H1 (cell line): ENCODE data around the gene NDUFAF8. TPM values are rescaled to one million over a fixed set of nuclear protein-coding genes. Genes with fewer than 3 reads are reported as not detected.

Experiments used
- CTCF ChIA-PET: fragments of 300-600 bp; sonication (Branson Sonifier 250); formaldehyde crosslinking; loops from one replicate; lab custom pipeline; 2021; ENCODE audit not compliant: partially characterized antibody; lab: Charles Lee
- POLR2A ChIA-PET: fragments of 300-600 bp; sonication (Branson Sonifier 250); formaldehyde crosslinking; loops from one replicate; lab custom pipeline; 2021; ENCODE audit warnings: inconsistent platforms; ENCODE audit not compliant: partially characterized antibody; lab: Charles Lee
- DNase-seq, 2 experiments: peaks; one replicate each; pipeline versions ENCODE4 v3.0.0 to v3.0.0-alpha.2; 2010 to 2022; ENCODE audit warnings: low spot score in 2 of 2, low read depth in 1 of 2, mixed read lengths in 1 of 2
- FAIRE-seq: peaks from 2 replicates; lab custom pipeline; 2011; peaks lifted over from hg19 to GRCh38; lab: Jason Lieb, UNC
- H2AFZ ChIP-seq: 2 replicates; pipeline ENCODE4 v1.8.1; 2012; ENCODE audit warnings: low read length, inconsistent platforms
- H2AK5ac ChIP-seq: 2 replicates; pipeline ENCODE4 v1.6.1; 2013; ENCODE audit warnings: low read depth, low read length
- H2BK120ac ChIP-seq: replicated peaks from 2 replicates; pipeline ENCODE3; 2013; ENCODE audit warnings: low read depth, low read length, inconsistent platforms
- H2BK12ac ChIP-seq: 2 replicates; pipeline ENCODE4 v1.6.1; 2013; ENCODE audit warnings: low read depth, low read length
- H2BK15ac ChIP-seq: 2 replicates; pipeline ENCODE4 v1.6.1; 2013; ENCODE audit warnings: low read length
- H2BK20ac ChIP-seq: 2 replicates; pipeline ENCODE4 v1.6.1; 2013; ENCODE audit warnings: low read length
- H2BK5ac ChIP-seq: 2 replicates; pipeline ENCODE4 v1.6.1; 2013; ENCODE audit warnings: low read depth, low read length
- H3K14ac ChIP-seq: 2 replicates; pipeline ENCODE4 v1.6.1; 2013; ENCODE audit warnings: inconsistent platforms; ENCODE audit not compliant: insufficient read length
- H3K18ac ChIP-seq: 2 replicates; pipeline ENCODE4 v1.6.1; 2013; ENCODE audit warnings: low read length; ENCODE audit errors: extremely low read depth
- H3K23ac ChIP-seq: 2 replicates; pipeline ENCODE4 v1.6.1; 2013; ENCODE audit warnings: inconsistent platforms; ENCODE audit not compliant: insufficient read length
- H3K23me2 ChIP-seq: 2 replicates; pipeline ENCODE4 v1.6.1; 2013; ENCODE audit warnings: low read depth, low read length
- H3K27ac ChIP-seq: 2 replicates; pipeline ENCODE4 v1.6.1; 2011; ENCODE audit warnings: low read depth, low read length, inconsistent platforms
- H3K27me3 ChIP-seq, 4 experiments: replicated peaks in 1 of 4; 1 replicate in 1 of 4; 2 replicates in 3 of 4; pipeline versions ENCODE4 v1.6.1 to v1.8.1; 2011 to 2013; ENCODE audit warnings: low read length in 3 of 4, mild to moderate bottlenecking in 3 of 4, inconsistent platforms in 2 of 4, mixed read lengths in 2 of 4, moderate library complexity in 1 of 4; ENCODE audit not compliant: control insufficient read depth in 3 of 4, insufficient read depth in 3 of 4; ENCODE audit errors: extremely low read depth in 1 of 4
- H3K36me3 ChIP-seq, 4 experiments: 2 replicates each; pipeline versions ENCODE4 v1.6.1 to v1.8.1; 2011 to 2013; ENCODE audit warnings: mild to moderate bottlenecking in 4 of 4, low read length in 3 of 4, moderate library complexity in 2 of 4, control low read depth in 1 of 4, inconsistent platforms in 1 of 4; ENCODE audit not compliant: insufficient read depth in 4 of 4, control insufficient read depth in 2 of 4
- H3K4ac ChIP-seq: replicated peaks from 2 replicates; pipeline ENCODE3; 2013; ENCODE audit warnings: low read length, low read depth, mixed read lengths, inconsistent platforms; ENCODE audit not compliant: insufficient read length
- H3K4me1 ChIP-seq, 4 experiments: replicated peaks in 1 of 4; 1 replicate in 1 of 4; 2 replicates in 3 of 4; pipeline versions ENCODE4 v1.6.1 to v1.8.1; 2011 to 2013; ENCODE audit warnings: low read length in 3 of 4, inconsistent platforms in 2 of 4, mixed read lengths in 1 of 4; ENCODE audit not compliant: insufficient read depth in 4 of 4, control insufficient read depth in 3 of 4
- H3K4me2 ChIP-seq, 2 experiments: 2 replicates each; pipeline versions ENCODE4 v1.6.1 to v1.8.1; 2011 to 2013; ENCODE audit warnings: low read depth in 2 of 2, low read length in 2 of 2, control low read depth in 1 of 2, inconsistent platforms in 1 of 2, mild to moderate bottlenecking in 1 of 2; ENCODE audit not compliant: insufficient read depth in 1 of 2
- H3K4me3 ChIP-seq, 4 experiments: fragments of 200-600, 300-600 bp in 1 of 4; sonication (generic), shearing (Covaris generic), sonication (Bioruptor Twin) in 1 of 4; 2 replicates each; pipeline versions ENCODE4 v1.5.1 to v1.8.1; 2011 to 2016; ENCODE audit warnings: low read length in 4 of 4, low read depth in 3 of 4, control low read depth in 2 of 4, inconsistent platforms in 2 of 4, mild to moderate bottlenecking in 2 of 4, mixed read lengths in 1 of 4, moderate library complexity in 1 of 4; ENCODE audit not compliant: insufficient read depth in 2 of 4; ENCODE audit errors: extremely low read depth in 1 of 4
- H3K56ac ChIP-seq: replicated peaks from 2 replicates; pipeline ENCODE3; 2013; ENCODE audit warnings: low read depth, mild to moderate bottlenecking, mixed read lengths, low read length, inconsistent platforms; ENCODE audit not compliant: insufficient read length
- H3K79me1 ChIP-seq: 2 replicates; pipeline ENCODE4 v1.6.1; 2013; ENCODE audit warnings: low read depth, low read length, control low read depth
- H3K79me2 ChIP-seq, 2 experiments: 2 replicates each; pipeline versions ENCODE4 v1.6.1 to v1.8.1; 2012 to 2013; ENCODE audit warnings: low read length in 2 of 2, mild to moderate bottlenecking in 2 of 2, inconsistent platforms in 1 of 2; ENCODE audit not compliant: insufficient read depth in 2 of 2, control insufficient read depth in 1 of 2
- H3K9ac ChIP-seq, 4 experiments: replicated peaks in 1 of 4; 1 replicate in 1 of 4; 2 replicates in 3 of 4; pipeline versions ENCODE4 v1.6.1 to v1.8.1; 2011 to 2013; ENCODE audit warnings: low read depth in 3 of 4, low read length in 3 of 4, control low read depth in 2 of 4, mild to moderate bottlenecking in 2 of 4, moderate library complexity in 2 of 4, inconsistent platforms in 1 of 4; ENCODE audit errors: extremely low read depth in 1 of 4
- H3K9me3 ChIP-seq, 2 experiments: 2 replicates each; pipeline versions ENCODE4 v1.6.1 to v1.8.1; 2012 to 2013; ENCODE audit warnings: mild to moderate bottlenecking in 2 of 2, moderate library complexity in 2 of 2, control low read depth in 1 of 2, inconsistent platforms in 1 of 2, low read depth in 1 of 2, low read length in 1 of 2, mixed read lengths in 1 of 2; ENCODE audit not compliant: insufficient read depth in 2 of 2
- H4K20me1 ChIP-seq, 2 experiments: replicated peaks in 1 of 2; 2 replicates each; pipeline versions ENCODE3 to v1.8.1; 2011 to 2013; ENCODE audit warnings: inconsistent platforms in 2 of 2, low read length in 2 of 2, mild to moderate bottlenecking in 1 of 2; ENCODE audit not compliant: insufficient read depth in 2 of 2, control insufficient read depth in 1 of 2
- H4K5ac ChIP-seq: 2 replicates; pipeline ENCODE4 v1.6.1; 2013; ENCODE audit warnings: low read length, low read depth, mixed read lengths, inconsistent platforms; ENCODE audit not compliant: insufficient read length
- H4K8ac ChIP-seq: 2 replicates; pipeline ENCODE4 v1.8.0; 2013; ENCODE audit warnings: mild to moderate bottlenecking, moderate library complexity, low read length, inconsistent platforms; ENCODE audit not compliant: insufficient read depth; ENCODE audit errors: extremely low read depth
- H4K91ac ChIP-seq: replicated peaks from 2 replicates; pipeline ENCODE3; 2013; ENCODE audit warnings: low read length, mixed read lengths, inconsistent platforms; ENCODE audit not compliant: insufficient read length
- ASH2L ChIP-seq: fragments of 200-600, 300-600 bp; sonication (generic); IDR thresholded peaks from one replicate; pipeline ENCODE4 v1.7.1; 2017; ENCODE audit warnings: low read length
- CREB1 ChIP-seq: IDR thresholded peaks from 2 replicates; pipeline ENCODE4 v1.6.1; 2012; ENCODE audit warnings: inconsistent platforms
- RAD21 ChIP-seq, 2 experiments: IDR thresholded peaks in 1 of 2; conservative IDR thresholded peaks in 1 of 2; 2 replicates each; pipeline ENCODE4 v1.6.1; 2011; ENCODE audit warnings: low read depth in 2 of 2, low read length in 2 of 2, improper control_type of control experiment in 1 of 2, inconsistent platforms in 1 of 2, mild to moderate bottlenecking in 1 of 2, moderate library complexity in 1 of 2
- RFX5 ChIP-seq: IDR thresholded peaks from 2 replicates; pipeline ENCODE4 v1.6.1; 2011; ENCODE audit warnings: low read depth, low read length, improper control_type of control experiment, borderline replicate concordance
- RXRA ChIP-seq: IDR thresholded peaks from 2 replicates; pipeline ENCODE4 v1.6.1; 2011; ENCODE audit warnings: low read depth, mild to moderate bottlenecking, low read length, moderate library complexity; ENCODE audit not compliant: insufficient read depth
- SAP30 ChIP-seq: fragments of 300-600 bp; sonication (generic); IDR thresholded peaks from 2 replicates; pipeline ENCODE4 v1.7.1; 2012; ENCODE audit warnings: low read length, moderate library complexity, mild to moderate bottlenecking, inconsistent platforms; ENCODE audit not compliant: insufficient read depth, insufficient replicate concordance
- TAF7 ChIP-seq: optimal IDR thresholded peaks from 2 replicates; pipeline ENCODE3; 2011; ENCODE audit warnings: low read depth, mild to moderate bottlenecking, inconsistent platforms, low read length, moderate library complexity, borderline replicate concordance
- TEAD4 ChIP-seq: IDR thresholded peaks from 2 replicates; pipeline ENCODE4 v1.6.1; 2012; ENCODE audit warnings: low read depth, low read length, inconsistent platforms, mixed read lengths
- WGBS, 2 experiments: shearing (Covaris generic) in 1 of 2; methylation state at CpG; one replicate each; pipeline versions ENCODE4 v1.1.6 to v1.1.7; 2013 to 2015; ENCODE audit warnings: low lambda C conversion rate in 2 of 2, mixed read lengths in 2 of 2, inconsistent platforms in 1 of 2, low coverage in 1 of 2, missing lambda C conversion rate in 1 of 2; ENCODE audit not compliant: insufficient replicate concordance in 2 of 2, insufficient coverage in 1 of 2, insufficient read length in 1 of 2; ENCODE audit errors: extremely low coverage in 1 of 2, missing lambda C conversion rate in 1 of 2; 5-methylcytosine and 5-hydroxymethylcytosine counted together
- polyA plus RNA-seq, 7 experiments: library from polyadenylated mRNA; depleted of rRNA in 3 of 7; stranded (reverse) in 5 of 7; unstranded in 2 of 7; fragments of >200 nt in 5 of 7; fragments of 200-250 nt in 2 of 7; gene quantifications; 1 replicate in 5 of 7; 2 replicates in 1 of 7; 4 replicates in 1 of 7; pipeline versions ENCODE4 v1.2.1 to v1.2.3, GENCODE V29; 2011 to 2013; ENCODE audit warnings: missing spikeins in 2 of 7, mixed read lengths in 2 of 7
- total RNA-seq: library from RNA; stranded (reverse); fragmentation: NEBNext Ultra II Directional; extraction: Animal tissue kit (Norgen Biotek cat#: 25700); gene quantifications from 2 replicates; pipeline ENCODE4 v1.2.1, GENCODE V29; 2021
- TF ChIP-seq, protein P1 (sequence below): IDR thresholded peaks from 2 replicates; pipeline ENCODE4 v1.6.1; 2011; ENCODE audit warnings: low read depth, mild to moderate bottlenecking, low read length; ENCODE audit not compliant: insufficient read depth

The NDUFAF8 gene
- total and polyA plus RNA-seq, 2 of the 8 experiments (the other 6 are each of a cell fraction or from before 2014, with no cell fraction given): 48.9 to 91.1 TPM

DNA sequence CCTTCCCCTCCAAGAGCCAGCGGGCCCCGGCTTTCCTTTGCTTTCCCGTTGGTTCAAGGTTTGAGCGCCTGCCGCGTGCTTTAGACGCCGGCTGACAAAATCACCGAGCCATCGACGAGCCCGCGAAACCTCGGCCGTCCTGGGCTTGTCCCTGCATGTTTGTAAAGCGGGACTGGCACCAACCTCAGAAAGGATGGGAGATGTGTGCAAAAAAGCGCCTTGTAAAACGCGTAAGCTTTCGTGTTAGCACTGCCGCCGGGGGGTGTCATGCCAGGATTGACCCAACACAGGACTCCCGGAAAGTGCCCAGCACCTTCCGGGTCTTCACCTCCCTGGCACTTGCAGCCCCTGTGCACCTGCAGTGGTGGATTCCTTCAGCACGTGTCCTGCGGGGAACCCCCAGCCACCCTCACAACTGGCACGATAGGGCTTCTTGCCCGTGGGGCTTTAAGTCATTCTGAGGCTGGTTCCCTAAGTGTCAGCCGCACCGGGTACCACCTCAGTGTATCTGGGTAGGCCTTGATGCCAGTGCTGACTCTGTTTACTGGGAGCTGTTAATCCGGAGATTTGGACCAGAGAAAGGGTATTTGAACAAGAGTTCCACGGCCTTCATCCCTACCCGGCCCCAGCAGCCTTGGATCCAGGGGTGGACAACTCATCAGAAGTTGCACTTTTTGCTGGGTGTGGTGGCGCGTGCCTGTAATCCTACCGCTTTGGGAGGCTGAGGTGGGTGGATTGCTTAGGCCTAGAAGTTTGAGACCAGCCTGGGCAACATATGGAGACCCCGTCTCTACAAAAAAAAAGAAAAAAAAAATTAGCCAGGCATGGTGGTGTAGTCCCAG is 817 bp downstream of the NDUFAF8 start:
- CTCF ChIA-PET: interaction anchor here (0.6 to 2.8 kb wide), 8 partner anchors 10 to 251 kb away, joined by 3 to 11 read pairs (median 3); no protein-coding TSS in a partner anchor
- peaks cover 0 to 23% of the 10 kb centered on the region in 2 experiments; a peak in 2 of 4 replicates for H3K79me2 ChIP-seq
- peak; percentile 92 for TF ChIP-seq SAP30
- TF ChIP-seq ASH2L: no peak
- TF ChIP-seq RXRA: no peak
- no peak for TF ChIP-seq TEAD4
- TF ChIP-seq RFX5: no peak
- TF ChIP-seq, protein P1, sequence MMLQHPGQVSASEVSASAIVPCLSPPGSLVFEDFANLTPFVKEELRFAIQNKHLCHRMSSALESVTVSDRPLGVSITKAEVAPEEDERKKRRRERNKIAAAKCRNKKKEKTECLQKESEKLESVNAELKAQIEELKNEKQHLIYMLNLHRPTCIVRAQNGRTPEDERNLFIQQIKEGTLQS: no peak
- TF ChIP-seq RAD21 (IDR thresholded peaks at IDR 0.05 in 1 of 2, conservative IDR thresholded peaks at IDR 0.05 in 1 of 2; ENCODE audit: low read depth in 2 of 2, low read length in 2 of 2): no peak
- TF ChIP-seq CREB1: no peak
- TF ChIP-seq TAF7: peak; percentile 14

More for the DNA sequence above, 817 bp downstream of the NDUFAF8 start:
- no peak overlapping the region for H2BK20ac ChIP-seq
- peak overlapping the region; percentile 58; the same call in 1 of the 2 replicates for H3K27ac ChIP-seq
- FAIRE-seq (no peak), DNase-seq (no peak)
- peak overlapping the region; percentile 57 for H3K4ac ChIP-seq
- H2BK15ac ChIP-seq: no peak overlapping the region
- H3K4me2 ChIP-seq: peak overlapping the region; percentile 69 to 87
- no peak overlapping the region for H2BK120ac ChIP-seq
- H4K8ac ChIP-seq: peak overlapping the region; percentile 35; the same call in 1 of the 2 replicates
- no peak overlapping the region for H3K56ac ChIP-seq
- peak overlapping the region; percentile 70 to 82 (median 79) for H3K9ac ChIP-seq
- H2AK5ac ChIP-seq: no peak overlapping the region
- H4K5ac ChIP-seq: no peak overlapping the region
- peaks cover 8% of the 10 kb centered on the region; the same call in 1 of the 2 replicates for H3K23me2 ChIP-seq
- no peak overlapping the region for H3K23ac ChIP-seq
- no peak overlapping the region for H3K14ac ChIP-seq
- H2AFZ ChIP-seq: no peak overlapping the region
- H3K9me3 ChIP-seq: no peaks in the 10 kb centered on the region
- peaks cover 14 to 23% of the 10 kb centered on the region in 2 experiments for H4K20me1 ChIP-seq
- H3K79me1 ChIP-seq: peaks cover 9% of the 10 kb centered on the region
- H3K18ac ChIP-seq: peak overlapping the region; percentile 60; the same call in 1 of the 2 replicates
- no peak overlapping the region for H2BK12ac ChIP-seq
- no peaks in the 10 kb centered on the region; a peak in 1 of 8 replicates for H3K36me3 ChIP-seq
- H3K4me3 ChIP-seq: peak overlapping the region; percentile 79 to 95 (median 82)
- peak overlapping the region; percentile 44; the same call in 1 of the 2 replicates for H2BK5ac ChIP-seq
- H3K4me1 ChIP-seq: peaks cover 0 to 12% (median 9%) of the 10 kb centered on the region in 4 experiments; a peak in 5 of 7 replicates
- POLR2A ChIA-PET: interaction anchor here (0.5 to 3.3 kb wide), 15 partner anchors 7 to 431 kb away, joined by 3 to 18 read pairs (median 4); no protein-coding TSS in a partner anchor
- no peaks in the 10 kb centered on the region for H3K27me3 ChIP-seq
- WGBS, 2 experiments: 24% methylated on average over 34 of the region's 37 CpGs; no CpG with 5 or more reads in 1 of the 2 experiments
- H4K91ac ChIP-seq: peak overlapping the region; percentile 87
